Naive thymus-derived CD4-positive, alpha-beta T cell (primary cell): ENCODE measurements around the gene MEOX1. TPM values are rescaled to one million over a fixed set of nuclear protein-coding genes. Genes with fewer than 3 reads are reported as not detected.
A peak's percentile ranks its signal among the peaks of the same experiment; 100 is the strongest.
"Not testable (repeated sequence)": the region's sequence is repeated elsewhere in the genome, so short reads cannot be mapped to it uniquely, and the experiment has no call there.

Experiments
- ATAC-seq: fragments of 150-1000 bp; cut with Tn5 transposase; 2 replicates; pipeline ENCODE4 v1.10.0; 2021; ENCODE audit warnings: mild to moderate bottlenecking, moderate library complexity
- CTCF ChIA-PET: fragments of 350-600 bp; sonication (Branson Sonifier 250); formaldehyde crosslinking; loops from one replicate; lab custom pipeline; 2021; ENCODE audit warnings: antibody characterized with exemption; lab: Charles Lee
- POLR2A ChIA-PET: fragments of 350-600 bp; sonication (Branson Sonifier 250); formaldehyde crosslinking; loops from one replicate; lab custom pipeline; 2021; ENCODE audit warnings: antibody characterized with exemption, inconsistent platforms; lab: Charles Lee
- DNase-seq, 9 donors: peaks; one replicate each; pipeline versions ENCODE4 v3.0.0 to v3.0.0-alpha.2; 2020 to 2022; ENCODE audit warnings: mixed read lengths in 1 of 9
- H3K27ac ChIP-seq: one replicate; pipeline ENCODE4 v1.7.0; 2013; ENCODE audit warnings: mild to moderate bottlenecking, low read depth, low read length, moderate library complexity
- H3K27me3 ChIP-seq, 2 donors: one replicate each; pipeline ENCODE4 v1.7.0; 2013; ENCODE audit warnings: low read length in 2 of 2, mild to moderate bottlenecking in 2 of 2, moderate library complexity in 2 of 2; ENCODE audit not compliant: control insufficient read depth in 2 of 2, insufficient read depth in 2 of 2
- H3K36me3 ChIP-seq, 3 experiments: 1 replicate in 2 of 3; 2 replicates in 1 of 3; pipeline ENCODE4 v1.7.0; 2013; ENCODE audit warnings: low read length in 3 of 3, mild to moderate bottlenecking in 3 of 3, moderate library complexity in 1 of 3; ENCODE audit not compliant: insufficient read depth in 3 of 3, control insufficient read depth in 2 of 3
- H3K4me1 ChIP-seq, 2 donors: one replicate each; pipeline ENCODE4 v1.7.0; 2013; ENCODE audit warnings: low read length in 2 of 2, mild to moderate bottlenecking in 2 of 2, moderate library complexity in 1 of 2; ENCODE audit not compliant: control insufficient read depth in 2 of 2, insufficient read depth in 2 of 2
- H3K4me3 ChIP-seq: 2 replicates; pipeline ENCODE4 v1.7.0; 2013; ENCODE audit warnings: mild to moderate bottlenecking, low read length
- H3K9me3 ChIP-seq, 3 experiments: 1 replicate in 2 of 3; 2 replicates in 1 of 3; pipeline ENCODE4 v1.7.0; 2013; ENCODE audit warnings: low read length in 3 of 3; ENCODE audit not compliant: control insufficient read depth in 2 of 3
- H3K27ac Mint-ChIP-seq, 9 donors: one replicate each; pipeline ENCODE4 v1.8.0; 2020 to 2022; ENCODE audit warnings: mixed read lengths in 9 of 9, mild to moderate bottlenecking in 8 of 9, moderate library complexity in 5 of 9, inconsistent platforms in 2 of 9
- H3K27me3 Mint-ChIP-seq, 5 donors: one replicate each; pipeline ENCODE4 v1.8.0; 2021 to 2022; ENCODE audit warnings: mixed read lengths in 5 of 5, mild to moderate bottlenecking in 1 of 5
- H3K36me3 Mint-ChIP-seq, 5 donors: one replicate each; pipeline ENCODE4 v1.8.0; 2020 to 2022; ENCODE audit warnings: mixed read lengths in 5 of 5, mild to moderate bottlenecking in 3 of 5, inconsistent platforms in 1 of 5
- H3K4me1 Mint-ChIP-seq, 7 donors: one replicate each; pipeline ENCODE4 v1.8.0; 2020 to 2022; ENCODE audit warnings: mixed read lengths in 7 of 7, mild to moderate bottlenecking in 3 of 7, inconsistent platforms in 1 of 7
- H3K4me3 Mint-ChIP-seq, 10 donors: one replicate each; pipeline ENCODE4 v1.8.0; 2020 to 2022; ENCODE audit warnings: mild to moderate bottlenecking in 10 of 10, mixed read lengths in 10 of 10, moderate library complexity in 6 of 10, inconsistent platforms in 2 of 10
- H3K9me3 Mint-ChIP-seq, 11 donors: one replicate each; pipeline ENCODE4 v1.8.0; 2020 to 2022; ENCODE audit warnings: mixed read lengths in 11 of 11, mild to moderate bottlenecking in 4 of 11, inconsistent platforms in 1 of 11, moderate library complexity in 1 of 11
- intact Hi-C, 2 donors: fragments of 100-400 bp; cut with micrococcal nuclease; formaldehyde crosslinking; loops; one replicate each; pipeline ENCODE4 v1.15.1; 2023
- polyA plus RNA-seq, 2 donors: library from polyadenylated mRNA; unstranded; fragments of 300-500 nt; fragmentation: Illumina TruSeq; gene quantifications; one replicate each; pipeline ENCODE4 v1.2.3, GENCODE V29; 2021
- total RNA-seq, 6 experiments: library from RNA in 5 of 6; stranded (reverse) in 5 of 6; gene quantifications; 1 replicate in 5 of 6; 2 replicates in 1 of 6; pipeline ENCODE4 v1.2.3 and lab custom pipeline; 2021 to 2026

Gene MEOX1
- total and polyA plus RNA-seq, 7 experiments from 2014 or later = 0.37 to 2.5 (median 0.54) TPM

- Histone ChIP-seq H3K27ac (no peak overlapping the region), H3K27me3 (no peaks in the 10 kb centered on the region), H3K9me3 (no peaks in the 10 kb centered on the region), H3K4me1 (no peaks in the 10 kb centered on the region), H3K36me3 (no peaks in the 10 kb centered on the region), H3K4me3 (no peak overlapping the region)
- ChIA-PET POLR2A (no interaction called here), CTCF (no interaction called here)
- H3K27ac Mint-ChIP-seq = peak overlapping the region in 1 of 9 donors; percentile 76
- peaks cover 0 to 4% (median 0%) of the 10 kb centered on the region in 7 donors for H3K4me1 Mint-ChIP-seq
- peaks cover 0 to 1% (median 0%) of the 10 kb centered on the region in 5 donors for H3K36me3 Mint-ChIP-seq
- DNase-seq (no peak), ATAC-seq (no peak)
- H3K4me3 Mint-ChIP-seq = no peak overlapping the region
- H3K9me3 Mint-ChIP-seq = no peaks in the 10 kb centered on the region
- H3K27me3 Mint-ChIP-seq = peaks cover 0 to 16% (median 6%) of the 10 kb centered on the region in 5 donors
- intact Hi-C loops = no loop called here
Observed at GRCh38 chr17:43604549-43604948, 57.2 kb downstream of the MEOX1 start.

- no peak overlapping the region for H3K27ac Mint-ChIP-seq
- no peak overlapping the region for H3K27ac ChIP-seq
- no peak for DNase-seq
- intact Hi-C loops = no loop called here
- POLR2A ChIA-PET = no interaction called here
- CTCF ChIA-PET = no interaction called here
- no peaks in the 10 kb centered on the region for H3K9me3 ChIP-seq
- no peaks in the 10 kb centered on the region for H3K9me3 Mint-ChIP-seq
- H3K4me3 Mint-ChIP-seq = no peak overlapping the region
- no peaks in the 10 kb centered on the region for H3K36me3 ChIP-seq
- peaks cover 0 to 16% (median 6%) of the 10 kb centered on the region in 5 donors for H3K27me3 Mint-ChIP-seq
- H3K27me3 ChIP-seq = no peaks in the 10 kb centered on the region
- ATAC-seq = no peak
- H3K4me3 ChIP-seq = no peak overlapping the region
- H3K4me1 ChIP-seq = no peaks in the 10 kb centered on the region
- no peaks in the 10 kb centered on the region for H3K36me3 Mint-ChIP-seq
- H3K4me1 Mint-ChIP-seq = peaks cover 0 to 3% (median 0%) of the 10 kb centered on the region in 7 donors
Observed at GRCh38 chr17:43603321-43603720, 58.4 kb downstream of the MEOX1 start.

GRCh38 chr17:43602556-43602955, 59.2 kb downstream of the MEOX1 start:
- H3K27ac ChIP-seq, H3K27me3 ChIP-seq, H3K27ac Mint-ChIP-seq, H3K9me3 ChIP-seq, DNase-seq, CTCF ChIA-PET, POLR2A ChIA-PET, H3K36me3 ChIP-seq, H3K4me1 Mint-ChIP-seq, H3K4me1 ChIP-seq, H3K4me3 ChIP-seq, intact Hi-C loops, H3K36me3 Mint-ChIP-seq, H3K9me3 Mint-ChIP-seq, ATAC-seq, H3K4me3 Mint-ChIP-seq: not testable (repeated sequence)
- peaks cover 0 to 16% (median 6%) of the 10 kb centered on the region in 5 donors for H3K27me3 Mint-ChIP-seq

- intact Hi-C loops = no loop called here
- no peaks in the 10 kb centered on the region for H3K9me3 Mint-ChIP-seq
- H3K36me3 Mint-ChIP-seq = no peaks in the 10 kb centered on the region
- Histone ChIP-seq H3K27me3 (no peaks in the 10 kb centered on the region), H3K36me3 (no peaks in the 10 kb centered on the region), H3K27ac (no peak overlapping the region), H3K4me3 (no peak overlapping the region), H3K9me3 (no peaks in the 10 kb centered on the region), H3K4me1 (no peaks in the 10 kb centered on the region)
- DNase-seq (no peak), ATAC-seq (no peak)
- ChIA-PET CTCF (no interaction called here), POLR2A (interaction anchor here (0.6 kb wide), 1 partner anchor 119 kb away, joined by 4 read pairs; no protein-coding TSS in a partner anchor)
- peaks cover 0 to 16% (median 6%) of the 10 kb centered on the region in 5 donors for H3K27me3 Mint-ChIP-seq
- no peak overlapping the region for H3K27ac Mint-ChIP-seq
- H3K4me1 Mint-ChIP-seq = peaks cover 0 to 3% (median 0%) of the 10 kb centered on the region in 7 donors
- no peak overlapping the region for H3K4me3 Mint-ChIP-seq
Observed at GRCh38 chr17:43601280-43602039, 60.3 kb downstream of the MEOX1 start.

GRCh38 chr17:43599835-43600234, 61.9 kb downstream of the MEOX1 start:
- Histone ChIP-seq H3K27me3 (no peaks in the 10 kb centered on the region), H3K36me3 (no peaks in the 10 kb centered on the region), H3K4me3 (no peak overlapping the region), H3K27ac (no peak overlapping the region), H3K4me1 (no peaks in the 10 kb centered on the region), H3K9me3 (no peaks in the 10 kb centered on the region)
- Mint-ChIP-seq H3K4me3 (no peak overlapping the region), H3K4me1 (peaks cover 0 to 3% (median 0%) of the 10 kb centered on the region in 7 donors), H3K36me3 (no peaks in the 10 kb centered on the region), H3K9me3 (no peaks in the 10 kb centered on the region), H3K27ac (no peak overlapping the region), H3K27me3 (peaks cover 0 to 16% (median 4%) of the 10 kb centered on the region in 5 donors)
- ChIA-PET CTCF (no interaction called here), POLR2A (no interaction called here)
- DNase-seq = no peak
- ATAC-seq = no peak
- intact Hi-C loops = no loop called here

- peaks cover 0 to 2% (median 0%) of the 10 kb centered on the region in 7 donors for H3K4me1 Mint-ChIP-seq
- H3K36me3 ChIP-seq = no peaks in the 10 kb centered on the region
- H3K4me1 ChIP-seq = no peaks in the 10 kb centered on the region
- H3K4me3 ChIP-seq = no peak overlapping the region
- DNase-seq (no peak), ATAC-seq (no peak)
- H3K27me3 ChIP-seq = no peaks in the 10 kb centered on the region
- no peak overlapping the region for H3K27ac ChIP-seq
- ChIA-PET CTCF (no interaction called here), POLR2A (no interaction called here)
- H3K4me3 Mint-ChIP-seq = no peak overlapping the region
- H3K27ac Mint-ChIP-seq = no peak overlapping the region
- intact Hi-C loops = no loop called here
- H3K27me3 Mint-ChIP-seq = peaks cover 0 to 11% (median 0%) of the 10 kb centered on the region in 5 donors
- no peaks in the 10 kb centered on the region for H3K36me3 Mint-ChIP-seq
- H3K9me3 Mint-ChIP-seq = no peaks in the 10 kb centered on the region
- no peaks in the 10 kb centered on the region for H3K9me3 ChIP-seq
Observed at GRCh38 chr17:43599046-43599395, 62.7 kb downstream of the MEOX1 start.
